ENCODE measurements around the gene DRGX.

DRGX gene

DNA sequence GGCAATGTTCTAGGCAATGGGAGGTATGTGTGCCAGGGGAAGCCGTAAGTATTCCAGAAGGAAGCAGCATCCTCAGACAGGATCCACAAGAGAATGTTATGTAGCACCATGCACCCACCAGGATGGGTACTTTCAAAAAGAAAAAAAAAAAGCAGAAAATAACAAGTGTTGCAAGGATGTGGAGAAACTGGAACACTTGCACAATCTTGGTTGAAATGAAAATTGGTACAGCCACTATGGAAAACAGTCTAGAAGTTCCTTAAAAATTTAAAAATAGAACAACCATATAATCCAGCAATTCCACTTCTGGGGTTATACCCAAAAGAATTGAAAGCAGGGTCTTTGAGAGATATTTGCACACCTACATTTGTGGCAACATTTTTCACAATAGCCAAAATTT lies 76.7 kb downstream of the DRGX start:
- no peak for DNase-seq (ENCODE audit: low read depth in 2 of 2)

DNA sequence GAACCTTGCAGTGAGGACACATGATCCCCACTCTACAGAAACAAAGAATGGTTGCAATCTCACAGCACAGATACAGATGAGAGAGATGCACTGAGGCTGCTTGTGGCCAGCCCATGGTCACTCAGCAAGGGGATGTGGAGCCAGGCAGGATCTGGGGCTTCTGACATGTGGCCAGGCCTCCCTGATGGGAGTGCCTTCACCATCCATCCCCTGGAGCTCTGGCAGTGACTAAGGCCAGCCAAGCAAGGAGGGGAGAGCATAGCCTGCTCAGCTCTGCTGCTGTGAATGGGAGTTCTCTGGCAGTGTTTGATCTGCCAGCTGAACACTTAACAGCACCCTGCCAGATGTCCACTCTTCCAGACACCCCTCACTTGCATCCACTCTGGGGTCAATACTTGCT lies 77.1 kb downstream of the DRGX start:
- no peak for DNase-seq (ENCODE audit: low read depth in 2 of 2)

DNA sequence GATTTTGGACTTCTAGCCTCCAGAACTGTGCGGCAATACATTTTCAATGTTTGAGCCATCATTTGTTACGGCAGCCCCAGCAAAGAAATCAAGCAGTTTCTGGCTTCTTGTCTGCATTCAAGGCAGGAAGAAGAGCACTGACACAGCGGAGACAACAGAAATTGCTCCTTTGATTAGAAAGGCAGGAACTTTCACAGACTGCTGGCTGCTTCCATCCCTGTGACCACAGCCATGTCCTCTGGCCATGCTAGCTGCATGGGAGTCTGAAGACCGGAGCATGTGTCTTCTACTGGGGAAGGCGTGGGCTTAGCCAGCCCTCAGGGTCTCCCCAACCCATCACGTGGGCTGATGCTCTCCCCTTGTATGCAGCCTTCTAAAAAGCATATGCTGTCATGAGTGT lies 77.9 kb downstream of the DRGX start:
- DNase-seq (ENCODE audit: low read depth in 2 of 2) = no peak

DNA sequence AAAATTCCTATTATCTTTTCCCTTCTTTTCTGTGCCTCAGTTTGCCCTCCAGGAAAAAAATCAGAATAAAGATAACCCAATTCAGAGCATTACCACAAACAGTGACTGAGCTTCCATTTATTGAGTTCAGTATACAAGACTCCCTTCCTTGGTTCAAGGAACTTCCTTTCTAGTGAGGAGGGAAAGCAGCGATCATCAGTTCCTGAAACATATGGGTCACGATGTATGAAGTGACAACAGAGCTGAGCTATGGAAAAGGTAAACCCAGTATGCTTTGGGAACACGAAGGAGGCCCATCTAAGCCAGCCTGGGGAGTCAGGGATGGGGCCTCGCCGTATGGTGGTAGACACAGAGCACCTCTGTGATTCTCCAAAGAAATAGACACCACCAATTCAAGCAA lies 81.1 kb downstream of the DRGX start:
- DNase-seq (ENCODE audit: low read depth in 2 of 2) = no peak
